OCI-LY3 (cell line): ENCODE results near the gene PRR7.
"Not testable (repeated sequence)": the region's sequence is repeated elsewhere in the genome, so short reads cannot be mapped to it uniquely, and the experiment has no call there.

ENCODE experiments used
- H2AFZ ChIP-seq: fragments of 200-600, 300-600 bp; shearing (Covaris generic); 2 replicates; pipeline ENCODE4 v1.6.0; 2014; ENCODE audit warnings: antibody characterized with exemption, low read depth, low read length
- H3K27ac ChIP-seq: fragments of 200-600, 300-600 bp; sonication (generic); 2 replicates; pipeline ENCODE4 v1.5.1; 2014; ENCODE audit warnings: mild to moderate bottlenecking, low read length, moderate library complexity, mixed read lengths
- H3K27me3 ChIP-seq: fragments of 200-600, 300-600 bp; sonication (generic); 2 replicates; pipeline ENCODE4 v1.6.1; 2014; ENCODE audit warnings: low read depth, low read length, mixed read lengths
- H3K36me3 ChIP-seq: fragments of 200-600, 300-600 bp; sonication (generic); replicated peaks from 2 replicates; pipeline ENCODE3; 2014; ENCODE audit warnings: low read depth, low read length, mixed read lengths
- H3K4me1 ChIP-seq: fragments of 300-600, 200-600 bp; sonication (generic); 2 replicates; pipeline ENCODE4 v1.6.1; 2014; ENCODE audit warnings: low read length, mixed read lengths
- H3K4me2 ChIP-seq: fragments of 200-600, 300-600 bp; sonication (generic); 2 replicates; pipeline ENCODE4 v1.6.1; 2014; ENCODE audit warnings: low read length, mixed read lengths
- H3K4me3 ChIP-seq: fragments of 300-600, 200-600 bp; sonication (generic); 2 replicates; pipeline ENCODE4 v1.5.1; 2014; ENCODE audit warnings: antibody characterized with exemption, mild to moderate bottlenecking, low read length, moderate library complexity
- H3K79me2 ChIP-seq: fragments of 300-600, 200-600 bp; shearing (Covaris generic); 2 replicates; pipeline ENCODE4 v1.6.1; 2014; ENCODE audit warnings: mild to moderate bottlenecking, low read length, mixed read lengths
- H3K9ac ChIP-seq: fragments of 300-600, 200-600 bp; shearing (Covaris generic); 2 replicates; pipeline ENCODE4 v1.6.0; 2014; ENCODE audit warnings: mild to moderate bottlenecking, low read length, moderate library complexity
- H3K9me3 ChIP-seq: fragments of 200-600, 300-600 bp; shearing (Covaris generic); 2 replicates; pipeline ENCODE4 v1.6.1; 2014; ENCODE audit warnings: low read length, mixed read lengths; ENCODE audit not compliant: insufficient read depth
- H4K20me1 ChIP-seq: fragments of 200-600, 300-600 bp; sonication (generic); 2 replicates; pipeline ENCODE4 v1.6.1; 2016; ENCODE audit warnings: low read length, mixed read lengths; ENCODE audit not compliant: insufficient read depth
- CTCF ChIP-seq: fragments of 200-600, 300-600 bp; sonication (generic); IDR thresholded peaks from 2 replicates; pipeline ENCODE4 v1.5.1; 2014; ENCODE audit warnings: antibody characterized with exemption, low read length, low read depth
- EZH2phosphoT487 ChIP-seq: fragments of 200-600 bp; shearing (Covaris generic); IDR thresholded peaks from 2 replicates; pipeline ENCODE4 v1.6.1; 2018; ENCODE audit warnings: antibody characterized with exemption, mixed run types, low read depth

The PRR7 gene

GRCh38 chr5:177410575-177410974 lies 36.0 kb upstream of the PRR7 start:
- Histone ChIP-seq H3K27me3 (peaks cover 9% of the 10 kb centered on the region), H3K9ac (no peak overlapping the region), H3K4me2 (no peak overlapping the region), H3K36me3 (no peaks in the 10 kb centered on the region), H3K4me1 (peaks cover 13% of the 10 kb centered on the region), H2AFZ (no peak overlapping the region), H3K4me3 (no peak overlapping the region), H3K9me3 (no peaks in the 10 kb centered on the region), H3K27ac (no peak overlapping the region), H3K79me2 (no peaks in the 10 kb centered on the region), H4K20me1 (no peaks in the 10 kb centered on the region)
- TF ChIP-seq CTCF (no peak), EZH2phosphoT487 (no peak)

- no peak overlapping the region for H3K9ac ChIP-seq
- H2AFZ ChIP-seq: 0 out of 2 replicates have a peak overlapping the region, but pooled peaks have one; percentile 20
- peak overlapping the region; percentile 32 for H3K4me3 ChIP-seq
- 0 out of 2 replicates have a peak, but pooled peaks cover 5% of the 10 kb centered on the region for H3K27me3 ChIP-seq
- TF ChIP-seq CTCF (no peak), EZH2phosphoT487 (no peak)
- peak overlapping the region; percentile 55 for H3K4me2 ChIP-seq
- H4K20me1 ChIP-seq: no peaks in the 10 kb centered on the region
- H3K36me3 ChIP-seq: no peaks in the 10 kb centered on the region
- H3K27ac ChIP-seq: no peak overlapping the region
- H3K9me3 ChIP-seq: no peaks in the 10 kb centered on the region
- H3K4me1 ChIP-seq: peaks cover 9% of the 10 kb centered on the region
- no peaks in the 10 kb centered on the region for H3K79me2 ChIP-seq
These were observed 33.9 kb upstream of the PRR7 start for GRCh38 chr5:177412603-177413233.

GRCh38 chr5:177414481-177414880 lies 32.1 kb upstream of the PRR7 start:
- no peak for TF ChIP-seq CTCF
- TF ChIP-seq EZH2phosphoT487: no peak
- Histone ChIP-seq H3K4me3 (no peak overlapping the region), H3K27me3 (0 out of 2 replicates have a peak, but pooled peaks cover 5% of the 10 kb centered on the region), H3K9me3 (no peaks in the 10 kb centered on the region), H3K4me1 (peaks cover 9% of the 10 kb centered on the region), H3K4me2 (no peak overlapping the region), H4K20me1 (no peaks in the 10 kb centered on the region), H3K27ac (no peak overlapping the region), H2AFZ (no peak overlapping the region), H3K36me3 (no peaks in the 10 kb centered on the region), H3K9ac (no peak overlapping the region), H3K79me2 (no peaks in the 10 kb centered on the region)

- not testable (repeated sequence) for H3K9ac ChIP-seq, H4K20me1 ChIP-seq
These were observed 29.5 kb upstream of the PRR7 start for GRCh38 chr5:177417081-177417480.

More at GRCh38 chr5:177417081-177417480, 29.5 kb upstream of the PRR7 start:
- not testable (repeated sequence) for H3K4me1 ChIP-seq, H3K27me3 ChIP-seq, H3K36me3 ChIP-seq, H3K27ac ChIP-seq, H3K4me3 ChIP-seq, H3K9me3 ChIP-seq, H2AFZ ChIP-seq, H3K79me2 ChIP-seq, H3K4me2 ChIP-seq
